GM12875 (cell line): Measurements from ENCODE around the gene TOPBP1.

Experiments used
- H3K4me3 ChIP-seq: one replicate; pipeline ENCODE4 v1.5.1; 2011; ENCODE audit warnings: low read depth, low read length, control low read depth
- TF ChIP-seq, protein P1 (sequence below): IDR thresholded peaks from 2 replicates; pipeline ENCODE4 v1.5.1; 2011; ENCODE audit warnings: low read depth, mild to moderate bottlenecking, control low read depth, inconsistent platforms, low read length, moderate library complexity, borderline replicate concordance; ENCODE audit not compliant: insufficient read depth

The TOPBP1 gene

DNA sequence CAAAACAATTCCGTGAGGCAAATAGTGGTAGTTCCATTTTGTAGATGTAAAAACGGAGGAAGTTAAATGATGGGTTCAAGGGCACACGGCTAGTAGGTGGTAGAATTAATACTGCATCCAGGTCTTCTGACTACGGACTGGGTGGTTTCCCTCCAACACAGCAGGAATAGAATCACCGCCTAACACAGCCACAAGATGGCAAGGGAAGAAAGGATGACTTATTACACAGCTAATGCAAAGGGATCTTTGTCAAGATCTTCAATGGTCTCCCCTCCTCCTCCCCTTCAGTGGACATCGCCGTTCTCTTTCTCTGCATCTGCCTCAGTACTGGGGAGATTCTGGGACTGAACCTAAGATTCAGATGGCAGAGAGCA, 524 bp upstream of the TOPBP1 start:
- TF ChIP-seq, protein P1, sequence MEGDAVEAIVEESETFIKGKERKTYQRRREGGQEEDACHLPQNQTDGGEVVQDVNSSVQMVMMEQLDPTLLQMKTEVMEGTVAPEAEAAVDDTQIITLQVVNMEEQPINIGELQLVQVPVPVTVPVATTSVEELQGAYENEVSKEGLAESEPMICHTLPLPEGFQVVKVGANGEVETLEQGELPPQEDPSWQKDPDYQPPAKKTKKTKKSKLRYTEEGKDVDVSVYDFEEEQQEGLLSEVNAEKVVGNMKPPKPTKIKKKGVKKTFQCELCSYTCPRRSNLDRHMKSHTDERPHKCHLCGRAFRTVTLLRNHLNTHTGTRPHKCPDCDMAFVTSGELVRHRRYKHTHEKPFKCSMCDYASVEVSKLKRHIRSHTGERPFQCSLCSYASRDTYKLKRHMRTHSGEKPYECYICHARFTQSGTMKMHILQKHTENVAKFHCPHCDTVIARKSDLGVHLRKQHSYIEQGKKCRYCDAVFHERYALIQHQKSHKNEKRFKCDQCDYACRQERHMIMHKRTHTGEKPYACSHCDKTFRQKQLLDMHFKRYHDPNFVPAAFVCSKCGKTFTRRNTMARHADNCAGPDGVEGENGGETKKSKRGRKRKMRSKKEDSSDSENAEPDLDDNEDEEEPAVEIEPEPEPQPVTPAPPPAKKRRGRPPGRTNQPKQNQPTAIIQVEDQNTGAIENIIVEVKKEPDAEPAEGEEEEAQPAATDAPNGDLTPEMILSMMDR: peak; percentile 9; the same call in 1 of the 2 replicates

DNA sequence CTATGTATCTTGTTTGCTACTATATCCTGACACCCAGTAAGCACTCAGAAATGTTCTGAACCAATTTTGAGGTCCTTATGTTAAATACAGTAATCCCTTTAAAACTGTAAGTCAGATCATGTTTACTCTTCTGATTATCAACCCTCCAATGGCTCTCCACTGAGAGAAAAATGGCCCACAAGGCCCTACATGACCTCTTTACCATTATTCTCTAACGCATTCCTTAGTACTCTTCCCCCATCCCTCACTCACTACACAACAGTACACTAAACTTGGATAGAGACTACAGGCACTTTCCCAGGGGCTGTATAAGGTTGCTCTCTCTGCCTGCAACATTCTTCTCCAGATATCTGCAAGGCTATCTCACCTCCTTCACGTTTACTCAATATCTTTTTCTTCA, 1.9 kb downstream of the TOPBP1 start:
- no peak overlapping the region for H3K4me3 ChIP-seq
- TF ChIP-seq, protein P1: no peak

More for the DNA sequence above, 524 bp upstream of the TOPBP1 start:
- peak overlapping the region; percentile 84 for H3K4me3 ChIP-seq

DNA sequence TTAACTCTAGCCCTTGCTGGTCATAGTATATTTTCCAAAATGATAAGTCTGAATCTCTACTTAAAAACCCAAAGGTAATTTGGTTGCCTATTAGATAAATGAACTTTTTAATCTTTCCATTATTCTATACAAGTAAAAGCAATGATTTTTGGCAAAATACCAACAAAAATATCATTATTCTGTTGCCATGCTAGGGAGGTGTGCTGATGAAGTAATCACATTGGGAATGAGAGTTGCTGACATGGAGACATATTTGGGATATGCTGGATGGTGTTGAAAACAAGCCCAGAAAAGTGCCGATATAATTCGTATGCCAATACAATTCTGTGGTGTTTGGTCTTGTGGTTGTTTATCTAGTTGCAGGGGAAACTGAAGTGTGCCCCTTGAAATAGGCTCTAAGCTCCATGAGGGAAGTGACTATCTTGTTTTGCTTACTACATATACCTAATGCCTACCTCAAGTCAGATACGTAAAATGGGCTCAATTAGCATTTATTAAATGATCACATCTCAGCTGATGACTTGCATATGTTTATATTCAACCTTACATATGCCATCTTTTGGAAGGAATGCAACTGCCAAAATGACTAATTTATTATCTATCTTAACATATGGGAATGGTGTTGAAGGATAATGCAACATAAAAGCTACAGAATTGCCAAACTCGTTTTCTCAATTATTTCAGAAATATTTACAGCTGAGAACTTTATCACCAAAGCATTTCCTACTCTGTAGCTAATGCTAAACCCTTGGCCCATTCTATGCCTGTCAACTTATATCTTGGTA, 5.8 kb downstream of the TOPBP1 start:
- H3K4me3 ChIP-seq: no peak overlapping the region
- TF ChIP-seq, protein P1: no peak

DNA sequence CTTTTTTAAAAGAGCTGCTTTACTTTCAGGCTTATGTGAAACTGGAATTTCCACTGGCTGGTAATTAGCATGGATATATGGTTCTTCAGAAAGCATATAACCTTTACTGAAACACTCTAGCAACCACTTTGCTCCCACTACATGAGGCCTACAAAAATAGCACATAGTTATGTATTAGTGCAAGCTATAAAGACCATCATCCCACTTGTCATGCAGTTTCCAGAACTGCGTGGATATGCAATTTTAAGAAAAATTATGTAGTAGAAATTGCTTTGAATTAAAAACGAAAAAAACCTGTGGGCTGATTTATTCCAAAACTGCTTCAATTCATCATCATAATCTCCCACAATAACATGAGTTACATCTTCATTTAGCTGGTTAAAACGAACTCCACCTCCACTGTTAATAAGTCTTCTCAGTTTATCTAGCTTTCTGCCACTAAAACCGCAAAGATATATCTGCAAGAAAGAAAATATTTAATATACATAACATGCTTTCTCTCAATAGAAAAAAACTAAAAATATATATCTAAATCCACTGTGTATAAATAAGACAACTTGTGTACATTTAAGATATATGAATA, 12.2 kb downstream of the TOPBP1 start:
- TF ChIP-seq, protein P1: no peak
- H3K4me3 ChIP-seq: no peak overlapping the region

DNA sequence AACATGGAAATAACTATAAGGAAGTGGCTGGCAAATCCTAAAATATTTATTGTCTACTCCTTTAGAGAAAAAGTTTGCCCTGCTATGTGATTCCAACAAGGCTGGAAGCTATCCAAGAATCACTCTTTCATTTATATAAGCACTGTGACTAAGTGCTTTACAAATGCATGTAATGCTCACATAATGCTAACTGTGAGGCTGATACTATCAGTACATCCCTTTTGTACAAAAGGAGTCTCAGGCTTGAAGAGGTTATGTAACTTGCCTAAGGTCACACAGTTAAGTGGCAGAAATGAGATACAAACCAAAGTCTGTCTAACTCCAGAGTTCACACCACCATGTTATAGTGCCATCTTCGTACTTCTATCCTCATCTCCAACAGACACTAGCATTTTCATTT, 17.0 kb downstream of the TOPBP1 start:
- TF ChIP-seq, protein P1: no peak
- no peak overlapping the region for H3K4me3 ChIP-seq

DNA sequence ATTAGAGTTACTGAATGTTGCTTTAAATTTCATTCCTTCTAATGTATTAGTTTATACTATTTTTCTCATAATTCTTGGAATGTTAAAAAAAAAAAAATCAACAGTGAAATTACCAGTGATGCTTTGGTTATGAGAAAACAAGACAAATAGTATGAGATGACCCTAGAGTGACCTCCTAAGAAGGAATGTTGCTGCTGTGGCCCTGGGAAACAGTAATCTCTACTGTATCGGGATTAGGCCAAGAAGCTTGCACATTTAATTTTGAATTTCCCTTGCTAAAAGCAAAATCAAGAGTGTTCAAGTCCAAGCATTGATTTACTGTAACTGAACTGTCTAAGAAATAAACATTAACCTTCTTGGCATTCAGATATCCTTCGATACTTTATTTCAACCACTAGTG, 18.1 kb downstream of the TOPBP1 start:
- no peak overlapping the region for H3K4me3 ChIP-seq
- TF ChIP-seq, protein P1: no peak

DNA sequence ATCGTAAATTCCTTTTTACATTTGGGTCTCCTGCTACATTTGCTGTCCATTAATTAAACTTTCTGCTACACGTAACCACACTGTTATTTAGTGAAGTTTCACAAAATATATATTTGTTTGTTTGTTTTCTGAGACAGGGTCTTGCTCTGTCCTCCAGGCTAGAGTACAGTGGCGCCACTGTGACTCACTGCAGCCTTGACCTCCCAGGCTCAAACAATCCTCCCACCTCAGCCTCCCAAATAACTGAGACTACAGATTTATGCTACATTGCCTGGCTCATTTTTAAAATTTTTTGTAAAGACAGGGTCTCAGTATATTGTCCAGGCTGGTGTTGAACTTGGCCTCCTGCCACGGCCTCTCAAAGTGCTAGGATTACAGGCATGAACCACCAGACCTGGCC, 20.5 kb downstream of the TOPBP1 start:
- TF ChIP-seq, protein P1: no peak
- H3K4me3 ChIP-seq: no peak overlapping the region
